Effector memory CD8-positive, alpha-beta T cell (primary cell): ENCODE measurements around the gene GADD45A.

Source experiments
- ATAC-seq: fragments of 150-1000 bp; cut with Tn5 transposase; replicated peaks from 2 replicates; pipeline ENCODE4 v1.10.0; 2021; ENCODE audit warnings: mild to moderate bottlenecking, moderate library complexity
- DNase-seq, 3 experiments: peaks; one replicate each; pipeline ENCODE4 v3.0.0; 2021
- H3K27ac Mint-ChIP-seq, 2 donors: one replicate each; pipeline ENCODE4 v1.8.0; 2022; ENCODE audit warnings: mild to moderate bottlenecking in 2 of 2, mixed read lengths in 2 of 2, moderate library complexity in 2 of 2
- H3K27me3 Mint-ChIP-seq, 2 donors: one replicate each; pipeline ENCODE4 v1.8.0; 2022; ENCODE audit warnings: mixed read lengths in 2 of 2
- H3K36me3 Mint-ChIP-seq: one replicate; pipeline ENCODE4 v1.8.0; 2022; ENCODE audit warnings: mild to moderate bottlenecking, moderate library complexity, mixed read lengths; ENCODE audit not compliant: insufficient read depth
- H3K4me1 Mint-ChIP-seq, 2 donors: one replicate each; pipeline ENCODE4 v1.8.0; 2022; ENCODE audit warnings: low read depth in 2 of 2, mixed read lengths in 2 of 2
- H3K4me3 Mint-ChIP-seq, 2 donors: one replicate each; pipeline ENCODE4 v1.8.0; 2022; ENCODE audit warnings: mild to moderate bottlenecking in 2 of 2, mixed read lengths in 2 of 2, moderate library complexity in 2 of 2
- H3K9me3 Mint-ChIP-seq, 2 donors: one replicate each; pipeline ENCODE4 v1.8.0; 2022; ENCODE audit warnings: mixed read lengths in 2 of 2

GADD45A gene

DNA sequence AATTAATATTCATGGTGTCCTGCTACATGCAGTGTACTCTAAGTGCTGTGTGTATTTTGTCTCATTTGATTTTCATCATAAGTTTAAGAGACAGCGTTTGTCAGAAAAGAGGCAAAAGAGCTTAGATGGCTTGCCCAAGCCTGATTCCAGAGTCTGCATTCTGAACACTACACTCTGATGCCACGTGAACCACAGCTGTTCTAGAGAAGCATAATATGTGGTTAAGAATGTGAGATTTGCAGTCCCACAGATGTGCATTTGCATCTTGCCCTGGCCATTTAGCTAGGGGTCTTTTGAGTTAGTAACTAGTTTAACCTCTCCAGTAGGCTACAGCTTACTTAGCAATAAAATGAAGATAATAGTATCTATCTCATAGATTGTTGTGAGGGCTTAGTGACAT, 9.2 kb upstream of the GADD45A start:
- peaks cover 6% of the 10 kb centered on the region in 2 donors for H3K4me1 Mint-ChIP-seq
- peaks cover 7 to 21% of the 10 kb centered on the region in 2 donors for H3K27me3 Mint-ChIP-seq
- DNase-seq (no peak), ATAC-seq (no peak)
- H3K4me3 Mint-ChIP-seq, result no peak overlapping the region
- no peaks in the 10 kb centered on the region for H3K9me3 Mint-ChIP-seq
- H3K27ac Mint-ChIP-seq, result no peak overlapping the region
- H3K36me3 Mint-ChIP-seq, result no peaks in the 10 kb centered on the region

DNA sequence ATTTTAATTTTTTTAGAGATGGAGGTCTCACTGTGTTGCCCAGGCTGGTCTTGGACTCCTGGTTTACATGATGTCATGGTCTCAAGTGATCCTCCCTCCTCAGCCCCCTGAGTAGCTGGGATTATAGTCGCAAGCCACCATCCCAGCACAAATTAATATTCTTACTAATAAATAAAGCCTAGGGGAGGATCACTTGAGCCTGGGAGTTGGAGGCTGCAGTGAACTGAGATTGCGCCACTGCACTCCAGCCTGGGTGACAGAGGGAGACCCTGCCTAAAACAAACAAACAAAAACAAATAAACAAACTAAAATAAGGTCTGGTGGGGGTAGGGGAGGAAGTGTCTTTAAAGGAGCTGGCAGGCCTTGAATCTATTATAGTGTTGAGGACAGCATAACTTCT, 8.7 kb upstream of the GADD45A start:
- Mint-ChIP-seq H3K27me3 (peaks cover 2 to 16% of the 10 kb centered on the region in 2 donors), H3K4me3 (no peak overlapping the region), H3K27ac (no peak overlapping the region), H3K36me3 (no peaks in the 10 kb centered on the region), H3K9me3 (no peaks in the 10 kb centered on the region), H3K4me1 (peaks cover 6% of the 10 kb centered on the region in 2 donors)
- ATAC-seq, result no peak
- DNase-seq, result no peak

DNA sequence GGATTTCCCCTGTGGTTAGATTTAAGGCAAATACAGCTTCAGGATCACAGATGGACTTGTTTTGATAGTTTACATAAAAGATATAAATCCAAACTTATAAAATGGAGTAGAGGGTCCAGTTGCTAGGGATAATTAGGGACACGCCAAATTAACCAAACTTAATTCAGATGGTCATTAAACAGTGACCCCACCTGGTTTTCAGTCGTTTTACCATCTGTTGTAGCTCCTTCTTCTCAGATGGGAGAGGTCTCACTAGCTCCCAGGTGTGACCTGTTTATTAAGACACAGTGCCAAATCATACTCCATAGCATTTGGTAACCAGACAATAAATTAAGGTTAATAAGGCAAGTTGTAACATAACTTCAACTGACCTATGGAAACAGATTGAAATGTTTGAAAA, 8.1 kb upstream of the GADD45A start:
- Mint-ChIP-seq H3K4me3 (no peak overlapping the region), H3K27me3 (peaks cover 0 to 11% of the 10 kb centered on the region in 2 donors), H3K27ac (no peak overlapping the region), H3K9me3 (no peaks in the 10 kb centered on the region), H3K36me3 (no peaks in the 10 kb centered on the region), H3K4me1 (peaks cover 6% of the 10 kb centered on the region in 2 donors)
- DNase-seq, result no peak
- no peak for ATAC-seq

DNA sequence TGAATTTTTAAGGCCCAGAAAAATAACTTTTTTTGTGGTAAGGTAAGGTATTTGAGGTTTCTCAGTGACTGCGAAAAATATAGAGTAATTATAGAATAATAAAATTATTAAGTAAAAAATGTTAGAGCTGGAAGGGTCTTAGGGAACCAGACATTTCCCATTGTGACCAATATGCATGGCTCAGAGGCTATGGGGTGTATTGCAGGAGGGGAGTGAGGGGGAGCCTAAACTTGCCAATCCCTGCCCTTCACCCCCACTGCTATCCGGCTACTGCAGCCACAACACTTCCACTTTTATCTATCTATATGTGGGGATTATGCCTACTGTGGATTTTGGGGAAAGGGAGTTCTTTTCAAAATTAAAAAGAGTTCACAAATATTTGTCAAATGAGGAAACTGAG, 7.6 kb upstream of the GADD45A start:
- peaks cover 0 to 10% of the 10 kb centered on the region in 2 donors for H3K27me3 Mint-ChIP-seq
- no peak for ATAC-seq

DNA sequence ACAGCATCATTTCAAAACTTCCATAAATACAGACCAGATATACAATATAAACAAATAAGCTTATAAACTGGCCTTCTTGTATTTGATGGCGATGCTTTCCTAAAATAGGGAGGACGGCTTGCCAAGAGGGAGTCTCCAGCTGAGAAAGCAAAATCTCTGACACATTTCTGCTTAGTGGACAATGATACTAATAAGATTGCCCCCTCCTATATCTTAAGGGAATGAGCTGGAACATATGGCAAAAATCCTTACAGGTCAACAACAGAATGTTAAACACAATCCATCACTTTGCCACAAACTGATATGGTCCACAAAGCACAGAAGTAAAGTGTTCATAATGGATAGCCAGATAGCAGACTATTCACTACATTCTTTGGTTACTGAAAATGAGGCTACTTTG, 7.1 kb upstream of the GADD45A start:
- Mint-ChIP-seq H3K27ac (no peak overlapping the region), H3K9me3 (no peaks in the 10 kb centered on the region), H3K27me3 (peaks cover 0 to 6% of the 10 kb centered on the region in 2 donors), H3K4me3 (no peak overlapping the region), H3K36me3 (no peaks in the 10 kb centered on the region), H3K4me1 (peaks cover 6% of the 10 kb centered on the region in 2 donors)
- ATAC-seq (no peak), DNase-seq (no peak)

More for the DNA sequence above, 7.6 kb upstream of the GADD45A start:
- H3K4me1 Mint-ChIP-seq, result peaks cover 6% of the 10 kb centered on the region in 2 donors
- H3K36me3 Mint-ChIP-seq, result no peaks in the 10 kb centered on the region
- H3K4me3 Mint-ChIP-seq, result no peak overlapping the region
- H3K9me3 Mint-ChIP-seq, result no peaks in the 10 kb centered on the region
- no peak overlapping the region for H3K27ac Mint-ChIP-seq
- DNase-seq, result no peak

DNA sequence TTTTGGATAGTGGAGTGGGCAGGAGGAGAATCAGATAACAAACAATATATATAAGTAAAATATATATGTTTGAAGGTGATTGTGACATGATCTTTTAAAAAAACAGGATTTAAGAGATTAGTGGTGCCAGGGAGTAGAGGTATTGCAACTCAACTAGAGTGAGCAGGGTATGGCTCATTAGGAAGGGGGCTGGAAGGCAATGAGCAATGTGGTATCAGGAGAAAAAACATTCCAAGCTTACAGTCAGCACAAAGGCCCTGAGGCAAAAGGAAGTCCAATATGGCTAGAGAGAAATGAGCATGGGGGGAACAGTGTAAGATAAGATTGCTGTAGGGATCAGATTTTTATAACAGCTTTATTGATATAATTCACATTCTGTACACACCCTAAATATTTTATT, 5.3 kb upstream of the GADD45A start:
- H3K27ac Mint-ChIP-seq, result no peak overlapping the region
- DNase-seq (no peak), ATAC-seq (no peak)
- no peak overlapping the region for H3K4me3 Mint-ChIP-seq
- peaks cover 4% of the 10 kb centered on the region for H3K36me3 Mint-ChIP-seq
- H3K9me3 Mint-ChIP-seq, result no peaks in the 10 kb centered on the region
- no peaks in the 10 kb centered on the region for H3K27me3 Mint-ChIP-seq
- H3K4me1 Mint-ChIP-seq, result peaks cover 3 to 5% of the 10 kb centered on the region in 2 donors

DNA sequence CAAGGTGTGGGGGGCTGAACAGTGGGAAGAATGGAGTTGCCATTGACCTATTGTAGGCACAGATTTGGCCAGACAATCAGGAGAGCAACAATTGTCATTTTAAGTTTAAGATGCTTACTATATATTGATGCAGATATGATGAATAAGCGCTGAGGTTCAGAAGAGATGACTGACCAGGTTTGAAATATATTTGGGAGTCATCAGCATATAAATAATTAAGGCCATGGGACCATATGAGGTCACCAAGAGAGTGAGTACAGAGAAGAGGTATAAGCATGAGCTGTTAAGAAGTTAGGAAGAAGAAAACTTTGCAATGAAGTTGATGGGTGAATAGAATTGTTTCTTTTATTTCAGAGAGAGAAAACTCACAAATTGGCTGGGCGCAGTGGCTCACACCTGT, 4.5 kb upstream of the GADD45A start:
- Mint-ChIP-seq H3K4me1 (peaks cover 8% of the 10 kb centered on the region in 2 donors), H3K4me3 (no peak overlapping the region), H3K27ac (no peak overlapping the region), H3K36me3 (peaks cover 10% of the 10 kb centered on the region), H3K27me3 (no peaks in the 10 kb centered on the region), H3K9me3 (no peaks in the 10 kb centered on the region)
- DNase-seq, result no peak
- no peak for ATAC-seq

DNA sequence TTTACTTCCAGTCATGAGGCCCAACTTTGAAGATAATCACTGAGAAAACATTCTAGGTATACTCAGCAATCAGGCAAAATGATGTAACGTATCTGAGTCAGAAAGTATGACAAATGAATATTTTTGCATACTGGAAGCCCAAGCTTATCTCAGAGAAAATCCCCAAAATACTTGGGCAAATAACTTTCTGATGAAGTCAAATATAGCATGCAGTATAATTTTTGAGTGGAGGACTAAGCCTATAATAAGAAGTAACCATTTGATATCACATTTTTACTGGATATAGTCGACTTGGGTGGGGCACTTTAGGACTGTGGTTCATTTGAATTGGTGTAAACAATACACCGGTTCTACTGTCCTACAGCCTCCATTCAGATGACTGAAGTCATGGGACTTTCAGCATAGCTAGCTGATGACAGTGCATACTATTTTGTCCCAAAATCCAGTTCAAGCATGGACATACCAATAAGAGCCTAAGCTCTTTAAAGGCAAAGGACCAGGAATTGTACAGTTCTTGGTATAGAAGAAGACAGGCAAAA, 2.3 kb upstream of the GADD45A start:
- ATAC-seq, result no peak

DNA sequence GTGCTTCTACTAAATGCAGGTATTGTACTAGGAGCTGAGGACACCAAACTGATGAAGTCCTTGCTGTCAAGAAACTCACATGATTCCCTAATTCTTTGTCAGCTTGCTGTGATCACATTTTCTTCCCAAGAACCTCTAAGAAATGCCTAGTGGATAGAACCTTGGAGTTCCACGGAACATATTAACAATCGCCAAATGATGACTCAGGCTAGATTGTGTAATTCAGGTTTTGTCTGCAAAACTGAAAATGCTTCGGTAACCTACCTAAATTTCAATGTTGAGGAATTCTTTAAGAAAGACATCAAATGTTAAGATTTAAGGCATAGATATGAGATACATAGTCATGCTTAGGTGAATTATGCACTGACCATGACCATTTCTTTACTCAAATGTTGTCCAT, 1.7 kb upstream of the GADD45A start:
- H3K9me3 Mint-ChIP-seq, result no peaks in the 10 kb centered on the region

More for the DNA sequence above, 2.3 kb upstream of the GADD45A start:
- no peak for DNase-seq
- no peak overlapping the region for H3K27ac Mint-ChIP-seq
- H3K36me3 Mint-ChIP-seq, result peaks cover 23% of the 10 kb centered on the region
- H3K27me3 Mint-ChIP-seq, result no peaks in the 10 kb centered on the region
- H3K9me3 Mint-ChIP-seq, result no peaks in the 10 kb centered on the region
- peaks cover 18 to 19% of the 10 kb centered on the region in 2 donors for H3K4me1 Mint-ChIP-seq
- H3K4me3 Mint-ChIP-seq, result no peak overlapping the region

DNA sequence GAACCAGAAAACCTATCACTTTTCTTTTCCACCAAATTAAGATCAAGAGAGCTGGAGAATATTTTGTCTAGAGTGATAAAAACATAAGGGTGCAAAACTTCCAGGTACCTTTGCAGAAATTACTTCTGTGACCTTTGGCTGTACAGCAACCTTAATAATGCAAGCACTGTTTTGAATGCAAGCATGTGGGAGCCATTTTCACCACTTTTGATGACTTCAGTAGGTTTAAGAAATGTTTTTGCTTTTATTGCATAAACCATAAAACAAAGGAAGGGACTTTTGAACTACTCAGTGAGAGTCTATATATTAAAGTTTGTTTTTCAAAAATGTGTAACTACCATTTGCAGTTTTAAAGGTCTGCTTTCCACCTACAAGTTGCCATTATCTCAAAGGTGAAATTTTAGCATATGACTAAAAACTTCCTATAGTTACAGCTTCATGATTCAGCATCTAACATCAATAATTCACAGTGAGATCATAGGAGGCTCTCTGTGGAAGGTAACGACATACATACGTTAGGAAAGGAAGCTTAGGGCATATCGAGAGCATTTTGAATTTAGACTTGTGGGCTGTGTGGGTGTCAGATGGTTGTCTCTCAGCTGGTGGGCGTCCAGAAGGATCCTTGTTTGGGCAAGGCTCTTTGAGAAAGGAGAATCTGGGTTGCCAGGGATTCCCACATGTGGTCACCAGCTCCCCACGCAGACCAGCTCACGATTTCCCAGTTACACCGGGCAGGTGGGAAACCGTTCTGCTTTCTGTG, 1.1 kb upstream of the GADD45A start:
- Mint-ChIP-seq H3K27ac (peak overlapping the region; percentile 84 to 95), H3K36me3 (peaks cover 26% of the 10 kb centered on the region), H3K9me3 (no peaks in the 10 kb centered on the region), H3K4me1 (peaks cover 18 to 19% of the 10 kb centered on the region in 2 donors), H3K4me3 (peak overlapping the region; percentile 90 to 100), H3K27me3 (no peaks in the 10 kb centered on the region)
- peak in 1 of 3 experiments; percentile 5 for DNase-seq
- ATAC-seq, result no peak

More for the DNA sequence above, 1.7 kb upstream of the GADD45A start:
- Mint-ChIP-seq H3K4me1 (peaks cover 18 to 19% of the 10 kb centered on the region in 2 donors), H3K27ac (peak overlapping the region in 1 of 2 donors; percentile 95), H3K4me3 (no peak overlapping the region), H3K36me3 (peaks cover 23% of the 10 kb centered on the region), H3K27me3 (no peaks in the 10 kb centered on the region)
- DNase-seq, result no peak
- ATAC-seq, result no peak

DNA sequence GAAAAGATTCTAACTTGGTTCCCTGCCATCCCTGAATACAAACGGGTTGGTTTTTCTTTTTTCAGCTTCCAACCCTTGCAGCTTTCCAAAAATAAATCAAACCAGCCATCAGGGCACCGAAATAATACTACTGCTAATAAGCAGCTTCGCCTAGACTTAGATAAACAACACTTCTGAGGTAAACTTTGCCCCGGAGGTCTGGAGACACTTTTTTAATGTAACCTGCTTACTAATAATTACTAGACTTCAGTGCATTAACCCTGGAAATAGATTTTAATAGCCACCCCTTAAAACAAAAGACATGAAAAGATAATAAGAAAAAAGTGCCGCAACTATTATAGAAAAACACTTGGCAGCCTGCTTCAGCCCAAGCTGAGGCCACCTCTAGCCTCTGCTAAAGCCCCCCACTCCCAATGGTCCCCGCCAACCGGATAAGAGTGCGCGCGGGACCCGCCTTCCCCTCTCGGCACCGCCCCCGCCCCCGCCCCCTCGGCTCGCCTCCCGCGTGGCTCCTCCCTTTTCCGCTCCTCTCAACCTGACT, 405 bp upstream of the GADD45A start:
- Mint-ChIP-seq H3K4me1 (peaks cover 18 to 19% of the 10 kb centered on the region in 2 donors), H3K27me3 (no peaks in the 10 kb centered on the region), H3K36me3 (peaks cover 26% of the 10 kb centered on the region), H3K9me3 (no peaks in the 10 kb centered on the region), H3K4me3 (peak overlapping the region; percentile 90 to 100), H3K27ac (peak overlapping the region; percentile 84 to 95)
- DNase-seq (no peak), ATAC-seq (no peak)

DNA sequence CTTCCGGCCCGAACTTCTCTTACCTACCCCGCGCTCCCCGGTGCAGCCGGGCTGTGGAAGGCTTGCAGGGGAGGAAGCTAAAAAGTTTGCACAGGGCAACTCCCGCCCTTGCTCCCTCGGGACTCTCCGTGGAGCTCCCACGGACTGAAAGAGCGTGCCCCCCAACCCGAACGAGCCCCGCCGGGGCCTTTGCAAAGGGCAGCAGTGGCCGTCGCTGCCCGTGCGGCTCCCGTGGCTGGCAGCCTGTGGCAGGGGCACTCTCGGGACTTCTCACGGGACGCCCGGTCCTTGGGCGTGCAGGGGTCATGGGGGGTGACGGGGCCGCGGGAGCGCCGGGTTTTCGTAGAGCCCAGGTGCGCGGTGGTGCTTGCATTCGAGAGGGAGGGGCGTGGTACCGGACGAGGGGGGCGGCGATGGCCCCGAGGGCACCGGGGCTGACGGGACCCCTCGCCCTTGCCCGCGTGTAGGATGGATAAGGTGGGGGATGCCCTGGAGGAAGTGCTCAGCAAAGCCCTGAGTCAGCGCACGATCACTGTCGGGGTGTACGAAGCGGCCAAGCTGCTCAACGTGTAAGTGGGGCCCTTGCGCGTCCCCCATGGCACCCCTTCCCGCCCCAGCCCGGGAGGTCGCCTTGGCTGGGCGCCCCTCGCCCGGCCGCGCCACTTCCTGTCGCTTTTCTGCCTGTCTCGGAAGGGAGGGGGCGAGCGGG, 711 bp downstream of the GADD45A start:
- H3K36me3 Mint-ChIP-seq, result peaks cover 26% of the 10 kb centered on the region
- H3K27me3 Mint-ChIP-seq, result no peaks in the 10 kb centered on the region
- ATAC-seq (peak; percentile 47), DNase-seq (peak; percentile 49 to 62 (median 61))
- H3K4me1 Mint-ChIP-seq, result peaks cover 18 to 19% of the 10 kb centered on the region in 2 donors
- peak overlapping the region; percentile 90 to 100 for H3K4me3 Mint-ChIP-seq
- peak overlapping the region; percentile 84 to 95 for H3K27ac Mint-ChIP-seq
- no peaks in the 10 kb centered on the region for H3K9me3 Mint-ChIP-seq
